SU-DHL-6 (cell line): ENCODE data around the gene GPR62.

Source experiments
- H2AFZ ChIP-seq: fragments of 200-600 bp; sonication (generic); 2 replicates; pipeline ENCODE4 v1.6.1; 2014; ENCODE audit warnings: low read depth, mild to moderate bottlenecking, moderate library complexity, mixed read lengths, antibody characterized with exemption, low read length; ENCODE audit not compliant: severe bottlenecking
- H3F3A ChIP-seq: fragments of 200-600 bp; shearing (Covaris generic); 2 replicates; pipeline ENCODE4 v1.6.0; 2016; ENCODE audit warnings: antibody characterized with exemption, mild to moderate bottlenecking; ENCODE audit not compliant: insufficient read depth
- H3K27ac ChIP-seq: fragments of 200-600 bp; sonication (generic); 2 replicates; pipeline ENCODE4 v1.5.1; 2016; ENCODE audit warnings: low read depth, mild to moderate bottlenecking, low read length, moderate library complexity, mixed read lengths
- H3K27me3 ChIP-seq: fragments of 200-600 bp; sonication (generic), shearing (Covaris generic); 2 replicates; pipeline ENCODE4 v1.6.0; 2014; ENCODE audit warnings: mild to moderate bottlenecking, low read length
- H3K36me3 ChIP-seq: fragments of 200-600 bp; sonication (generic); 2 replicates; pipeline ENCODE4 v1.6.1; 2014; ENCODE audit warnings: mild to moderate bottlenecking, low read length, mixed read lengths
- H3K4me2 ChIP-seq: fragments of 300-600, 200-600 bp; shearing (Covaris generic), sonication (generic); 2 replicates; pipeline ENCODE4 v1.6.0; 2014; ENCODE audit warnings: low read length, low read depth, mild to moderate bottlenecking; ENCODE audit not compliant: poor library complexity, severe bottlenecking
- H3K4me3 ChIP-seq: fragments of 200-600 bp; sonication (generic); 2 replicates; pipeline ENCODE4 v1.5.1; 2014; ENCODE audit warnings: antibody characterized with exemption, low read length, mild to moderate bottlenecking, mixed read lengths; ENCODE audit not compliant: insufficient read depth, poor library complexity, severe bottlenecking
- H3K79me2 ChIP-seq: fragments of 200-600 bp; sonication (generic); 2 replicates; pipeline ENCODE4 v1.6.1; 2014; ENCODE audit warnings: mild to moderate bottlenecking, low read length, moderate library complexity; ENCODE audit not compliant: insufficient read depth
- H3K9ac ChIP-seq: fragments of 200-600 bp; sonication (generic); 2 replicates; pipeline ENCODE4 v1.7.0; 2014; ENCODE audit warnings: mild to moderate bottlenecking, low read length
- H3K9me2 ChIP-seq: fragments of 200-600 bp; sonication (generic); replicated peaks from 2 replicates; pipeline ENCODE4 v1.6.1; 2014; ENCODE audit warnings: low read length; ENCODE audit not compliant: insufficient read depth
- H3K9me3 ChIP-seq: fragments of 200-600 bp; sonication (generic); 2 replicates; pipeline ENCODE4 v1.6.1; 2014; ENCODE audit warnings: low read length, mixed read lengths; ENCODE audit not compliant: insufficient read depth
- H4K20me1 ChIP-seq: fragments of 200-600 bp; sonication (generic); 2 replicates; pipeline ENCODE4 v1.6.1; 2014; ENCODE audit warnings: low read depth, mild to moderate bottlenecking, antibody characterized with exemption, low read length, moderate library complexity, mixed read lengths
- CTCF ChIP-seq: fragments of 200-600 bp; sonication (generic); IDR thresholded peaks from one replicate; pipeline ENCODE4 v1.5.1; 2017; ENCODE audit warnings: antibody characterized with exemption, mild to moderate bottlenecking, low read length, moderate library complexity; ENCODE audit not compliant: insufficient read depth, poor library complexity, severe bottlenecking
- EZH2phosphoT487 ChIP-seq: fragments of 200-600 bp; sonication (generic), shearing (Covaris generic); conservative IDR thresholded peaks from 2 replicates; pipeline ENCODE4 v1.6.1; 2018; ENCODE audit warnings: mild to moderate bottlenecking, antibody characterized with exemption, low read length, moderate library complexity, mixed read lengths

The GPR62 gene

GRCh38 chr3:51938780-51939425 lies 16.3 kb upstream of the GPR62 start:
- Histone ChIP-seq H3K4me2 (no peak overlapping the region), H3K27me3 (no peaks in the 10 kb centered on the region), H3K79me2 (peaks cover 24% of the 10 kb centered on the region), H3K9me3 (no peaks in the 10 kb centered on the region), H4K20me1 (no peaks in the 10 kb centered on the region), H3K9ac (no peak overlapping the region), H2AFZ (no peak overlapping the region), H3F3A (no peaks in the 10 kb centered on the region), H3K36me3 (no peaks in the 10 kb centered on the region), H3K4me3 (no peak overlapping the region), H3K9me2 (no peaks in the 10 kb centered on the region), H3K27ac (no peak overlapping the region)
- no peak for TF ChIP-seq EZH2phosphoT487
- no peak for TF ChIP-seq CTCF

DNA sequence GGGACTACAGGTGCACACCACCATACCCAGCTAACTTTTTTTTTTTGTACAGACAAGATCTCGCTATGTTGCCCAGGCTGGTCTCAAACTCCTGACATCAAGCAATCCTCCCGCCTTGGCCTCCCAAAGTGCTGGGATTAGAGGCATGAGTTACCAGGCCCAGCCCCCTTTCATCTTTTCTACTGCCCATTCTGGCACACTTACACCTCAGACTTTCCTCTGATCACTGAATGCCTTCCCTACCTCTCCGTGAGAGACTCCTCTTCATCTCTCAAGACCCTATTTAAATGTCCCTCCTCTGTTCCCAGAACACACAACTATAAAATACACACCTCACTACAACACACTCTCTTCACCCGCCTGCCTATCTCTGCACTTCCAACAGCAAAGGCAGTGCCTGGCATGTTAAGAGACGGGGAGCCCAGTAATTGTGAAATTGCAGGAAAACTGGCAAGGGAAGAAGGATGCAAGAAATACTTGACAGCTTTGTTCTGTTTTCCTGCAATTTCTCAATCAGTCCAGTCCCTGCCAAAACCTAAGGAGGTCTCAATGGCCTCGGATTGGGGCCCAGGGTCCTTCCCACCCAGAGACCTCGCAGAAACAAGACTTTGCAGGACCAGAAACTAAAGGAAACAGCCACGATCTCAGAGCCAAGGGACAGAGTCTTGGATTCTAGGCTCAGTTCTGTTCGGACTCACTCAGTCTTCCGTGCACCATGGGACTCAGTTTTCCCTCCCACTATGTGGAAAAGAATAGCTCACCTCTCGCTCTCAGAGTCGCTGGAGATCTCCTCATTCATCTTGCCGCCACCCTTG lies 14.3 kb upstream of the GPR62 start:
- Histone ChIP-seq H3K36me3 (no peaks in the 10 kb centered on the region), H3K27me3 (no peaks in the 10 kb centered on the region), H3K79me2 (peaks cover 24% of the 10 kb centered on the region), H3K27ac (no peak overlapping the region), H3K4me3 (peak overlapping the region; percentile 85), H3F3A (no peaks in the 10 kb centered on the region), H4K20me1 (no peaks in the 10 kb centered on the region), H3K9me3 (no peaks in the 10 kb centered on the region), H3K9me2 (no peaks in the 10 kb centered on the region), H3K4me2 (peak overlapping the region; percentile 79), H2AFZ (peak overlapping the region; percentile 63), H3K9ac (peak overlapping the region; percentile 83)
- TF ChIP-seq CTCF (no peak), EZH2phosphoT487 (no peak)

- Histone ChIP-seq H2AFZ (peak overlapping the region; percentile 63), H3K36me3 (no peaks in the 10 kb centered on the region)
- TF ChIP-seq CTCF (no peak), EZH2phosphoT487 (no peak)
Observed at GRCh38 chr3:51941463-51941797, 13.8 kb upstream of the GPR62 start.

More at GRCh38 chr3:51941463-51941797, 13.8 kb upstream of the GPR62 start:
- Histone ChIP-seq H3K27ac (no peak overlapping the region), H3K9me3 (no peaks in the 10 kb centered on the region), H3K27me3 (no peaks in the 10 kb centered on the region), H3K9me2 (no peaks in the 10 kb centered on the region), H3K9ac (peak overlapping the region; percentile 83), H3K4me2 (peak overlapping the region; percentile 79), H4K20me1 (no peaks in the 10 kb centered on the region), H3F3A (no peaks in the 10 kb centered on the region), H3K4me3 (peak overlapping the region; percentile 85), H3K79me2 (peaks cover 24% of the 10 kb centered on the region)
